Brain microvascular endothelial cell (primary cell): Measurements from ENCODE around the gene SULT1C3.

ENCODE experiments used
- DNase-seq: peaks from one replicate; pipeline ENCODE4 v3.0.0-alpha.2; 2020
- H3K27ac ChIP-seq: fragments of 250-450 bp; sonication (Bioruptor Pico); 2 replicates; pipeline ENCODE4 v1.5.1; 2020; ENCODE audit warnings: mild to moderate bottlenecking, moderate library complexity
- H3K27me3 ChIP-seq: fragments of 250-450 bp; sonication (Bioruptor Pico); replicated peaks from 2 replicates; pipeline ENCODE4 v1.5.1; 2020; ENCODE audit warnings: mild to moderate bottlenecking
- H3K36me3 ChIP-seq: fragments of 250-450 bp; sonication (Bioruptor Pico); replicated peaks from 2 replicates; pipeline ENCODE4 v1.5.1; 2020; ENCODE audit warnings: mild to moderate bottlenecking
- H3K4me3 ChIP-seq: 2 replicates; pipeline ENCODE4 v1.5.1; 2011; ENCODE audit warnings: low read depth, mild to moderate bottlenecking, control low read depth, low read length, moderate library complexity
- in situ Hi-C: cut with HindIII; loops from 2 replicates; pipeline ENCODE4 v1.10.0; 2017; ENCODE audit warnings: low sequenced_read_pairs, low pct_ligation_motif_present
- TF ChIP-seq, protein P1 (sequence below): IDR thresholded peaks from 2 replicates; pipeline ENCODE4 v1.5.1; 2011; ENCODE audit warnings: low read depth, mild to moderate bottlenecking, moderate library complexity, low read length, control low read depth, inconsistent platforms; ENCODE audit errors: missing control alignments

The SULT1C3 gene

DNA sequence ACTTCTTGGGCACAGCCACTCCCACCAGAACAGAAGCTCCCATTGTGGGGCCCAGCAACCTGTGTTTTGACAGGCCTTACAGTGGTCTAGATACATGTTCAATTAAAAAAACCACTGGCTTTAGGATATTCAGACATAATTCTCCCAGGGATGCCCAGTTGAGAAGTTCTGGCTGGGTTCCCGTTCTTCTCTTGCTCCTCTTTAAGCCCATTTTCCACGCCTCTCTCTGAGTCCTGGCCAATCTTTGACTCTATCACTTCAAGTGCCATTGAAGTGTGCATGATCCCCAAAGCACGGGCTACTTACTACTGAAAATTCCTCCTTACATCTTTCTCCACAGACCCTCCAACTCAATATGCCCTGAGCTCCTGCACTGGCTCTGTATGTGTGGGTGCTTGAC is 17.5 kb upstream of the SULT1C3 start:
- no peak overlapping the region for H3K27ac ChIP-seq
- H3K4me3 ChIP-seq, result no peak overlapping the region
- no peak for DNase-seq
- no peaks in the 10 kb centered on the region for H3K36me3 ChIP-seq
- in situ Hi-C loops, result no loop called here
- TF ChIP-seq, protein P1, sequence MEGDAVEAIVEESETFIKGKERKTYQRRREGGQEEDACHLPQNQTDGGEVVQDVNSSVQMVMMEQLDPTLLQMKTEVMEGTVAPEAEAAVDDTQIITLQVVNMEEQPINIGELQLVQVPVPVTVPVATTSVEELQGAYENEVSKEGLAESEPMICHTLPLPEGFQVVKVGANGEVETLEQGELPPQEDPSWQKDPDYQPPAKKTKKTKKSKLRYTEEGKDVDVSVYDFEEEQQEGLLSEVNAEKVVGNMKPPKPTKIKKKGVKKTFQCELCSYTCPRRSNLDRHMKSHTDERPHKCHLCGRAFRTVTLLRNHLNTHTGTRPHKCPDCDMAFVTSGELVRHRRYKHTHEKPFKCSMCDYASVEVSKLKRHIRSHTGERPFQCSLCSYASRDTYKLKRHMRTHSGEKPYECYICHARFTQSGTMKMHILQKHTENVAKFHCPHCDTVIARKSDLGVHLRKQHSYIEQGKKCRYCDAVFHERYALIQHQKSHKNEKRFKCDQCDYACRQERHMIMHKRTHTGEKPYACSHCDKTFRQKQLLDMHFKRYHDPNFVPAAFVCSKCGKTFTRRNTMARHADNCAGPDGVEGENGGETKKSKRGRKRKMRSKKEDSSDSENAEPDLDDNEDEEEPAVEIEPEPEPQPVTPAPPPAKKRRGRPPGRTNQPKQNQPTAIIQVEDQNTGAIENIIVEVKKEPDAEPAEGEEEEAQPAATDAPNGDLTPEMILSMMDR, result no peak
- no peaks in the 10 kb centered on the region for H3K27me3 ChIP-seq

DNA sequence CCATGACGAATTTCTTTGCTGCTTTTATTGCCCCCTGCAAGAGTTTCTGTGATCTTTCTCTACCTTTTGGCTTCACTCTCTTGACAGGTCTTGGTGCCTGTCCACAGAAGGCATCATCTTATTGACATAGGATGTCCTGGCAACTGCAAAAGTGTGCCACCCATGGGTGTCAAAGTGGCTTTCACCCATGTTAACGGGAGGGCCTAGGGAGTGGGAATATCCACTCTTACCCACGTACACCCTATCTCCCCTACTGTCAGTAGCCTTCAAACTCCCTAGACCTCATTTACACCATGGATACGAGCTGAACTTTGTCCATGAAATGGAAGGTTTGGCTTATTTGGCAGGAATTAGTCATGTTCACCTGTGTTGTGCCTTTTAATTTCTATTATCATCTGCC is 16.2 kb upstream of the SULT1C3 start:
- in situ Hi-C loops, result no loop called here

DNA sequence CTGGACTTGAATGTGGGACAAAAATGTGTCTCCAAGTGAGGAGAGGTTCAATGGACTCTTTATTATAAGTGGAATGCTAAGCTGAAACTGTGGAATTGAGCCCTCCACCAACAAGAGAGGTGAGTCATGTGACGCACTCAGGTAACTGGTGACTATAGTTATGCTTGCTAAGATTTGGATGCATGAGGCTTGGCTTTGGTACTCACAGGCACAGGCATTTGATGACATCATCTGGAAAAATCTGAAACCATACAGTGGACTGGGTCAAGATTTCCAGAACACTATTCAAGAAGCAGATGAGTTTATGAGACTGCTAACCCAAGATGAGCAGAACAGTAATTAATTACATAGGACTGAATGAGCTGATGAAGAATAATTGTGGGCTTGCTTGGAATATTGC is 15.7 kb upstream of the SULT1C3 start:
- H3K27me3 ChIP-seq, result no peaks in the 10 kb centered on the region
- no peak for DNase-seq
- TF ChIP-seq, protein P1, result no peak
- in situ Hi-C loops, result no loop called here
- no peak overlapping the region for H3K27ac ChIP-seq
- no peak overlapping the region for H3K4me3 ChIP-seq
- H3K36me3 ChIP-seq, result no peaks in the 10 kb centered on the region

More for the DNA sequence above, 16.2 kb upstream of the SULT1C3 start:
- TF ChIP-seq, protein P1, result no peak
- no peak for DNase-seq
- Histone ChIP-seq H3K36me3 (no peaks in the 10 kb centered on the region), H3K27me3 (no peaks in the 10 kb centered on the region), H3K4me3 (no peak overlapping the region), H3K27ac (no peak overlapping the region)

DNA sequence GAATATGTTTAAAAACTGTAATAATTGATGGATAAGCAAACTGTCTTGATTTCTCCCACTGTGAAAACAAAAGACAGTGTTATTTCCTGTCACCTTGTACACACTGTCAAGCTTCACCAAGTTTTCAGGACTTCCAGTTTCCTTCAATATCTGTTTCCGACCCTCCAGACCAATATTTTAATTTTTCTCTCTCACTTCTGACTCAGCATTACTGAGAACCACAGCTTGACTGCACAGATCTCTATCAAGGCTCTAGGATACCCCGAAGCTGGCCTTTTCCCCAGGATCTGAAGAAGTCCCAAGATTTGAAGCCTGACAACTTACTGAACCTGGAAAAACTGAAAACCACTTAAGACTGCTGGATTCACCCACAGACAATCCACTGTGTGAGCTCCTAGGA is 13.2 kb upstream of the SULT1C3 start:
- in situ Hi-C loops, result no loop called here
- TF ChIP-seq, protein P1, result no peak
- Histone ChIP-seq H3K27ac (no peak overlapping the region), H3K27me3 (no peaks in the 10 kb centered on the region), H3K36me3 (no peaks in the 10 kb centered on the region), H3K4me3 (no peak overlapping the region)
- no peak for DNase-seq

DNA sequence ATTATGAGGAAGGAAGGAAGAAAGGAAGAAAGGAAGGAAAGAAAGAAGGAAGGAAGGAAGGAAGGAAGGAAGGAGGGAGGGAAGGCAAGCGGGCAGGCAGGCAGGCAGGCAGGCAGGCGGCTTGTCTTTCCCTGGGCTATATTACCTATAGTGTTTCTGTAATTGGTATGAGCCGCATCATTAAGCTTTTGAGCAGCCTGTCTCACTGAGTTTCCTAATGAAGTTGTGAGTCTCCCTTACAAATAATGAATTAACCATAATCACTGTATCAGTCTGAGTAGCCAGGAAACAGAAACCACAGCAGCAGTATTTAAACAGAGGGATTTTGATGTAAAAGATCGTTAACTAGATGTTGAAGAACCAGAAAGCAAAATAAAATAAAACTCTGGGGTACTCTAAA is 11.8 kb upstream of the SULT1C3 start:
- no peak overlapping the region for H3K27ac ChIP-seq
- no peak for DNase-seq
- no peaks in the 10 kb centered on the region for H3K27me3 ChIP-seq
- in situ Hi-C loops, result no loop called here
- H3K4me3 ChIP-seq, result no peak overlapping the region
- H3K36me3 ChIP-seq, result no peaks in the 10 kb centered on the region
- TF ChIP-seq, protein P1, result no peak

DNA sequence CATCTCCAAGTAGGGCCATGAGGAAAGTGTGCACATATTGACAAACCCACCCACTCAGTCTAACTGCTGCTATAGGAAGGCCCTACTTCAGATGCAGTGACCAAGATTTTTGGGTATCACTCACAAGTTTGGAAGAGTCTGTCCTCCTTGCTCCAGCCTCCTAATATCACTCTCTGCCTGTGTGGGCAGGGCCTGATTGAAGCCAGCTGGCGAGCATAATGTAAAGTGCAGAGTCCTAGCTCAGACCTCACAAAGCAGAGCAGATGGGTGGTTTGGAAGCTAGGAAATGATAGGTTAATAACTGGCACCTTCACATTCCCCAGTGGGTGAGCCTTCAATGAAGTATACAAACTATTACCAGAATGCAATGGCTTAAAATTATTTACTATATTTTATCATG is 11.2 kb upstream of the SULT1C3 start:
- H3K36me3 ChIP-seq, result no peaks in the 10 kb centered on the region
- in situ Hi-C loops, result no loop called here
- no peak overlapping the region for H3K27ac ChIP-seq
- no peaks in the 10 kb centered on the region for H3K27me3 ChIP-seq
- no peak for DNase-seq
- TF ChIP-seq, protein P1, result no peak
- H3K4me3 ChIP-seq, result no peak overlapping the region
